C4-2B (cell line): Measurements from ENCODE around the gene SMCO4.
"Not testable (repeated sequence)": the region's sequence is repeated elsewhere in the genome, so short reads cannot be mapped to it uniquely, and the experiment has no call there.

Source experiments
- H3K27ac ChIP-seq: fragments of 450-650 bp; 2 replicates; pipeline ENCODE4 v1.5.1; 2017
- CTCF ChIP-seq: fragments of 450-650 bp; conservative IDR thresholded peaks from 2 replicates; pipeline ENCODE4 v1.5.1; 2017; ENCODE audit warnings: mild to moderate bottlenecking
- ZFX ChIP-seq: fragments of 450-650 bp; IDR thresholded peaks from 2 replicates; pipeline ENCODE4 v1.6.1; 2017

The SMCO4 gene

GRCh38 chr11:93444617-93445073 lies 98.5 kb downstream of the SMCO4 start:
- no peak overlapping the region for H3K27ac ChIP-seq
- TF ChIP-seq ZFX (no peak), CTCF (no peak)

- not testable (repeated sequence) for H3K27ac ChIP-seq
Observed at GRCh38 chr11:93443232-93443631, 100.0 kb downstream of the SMCO4 start.

DNA sequence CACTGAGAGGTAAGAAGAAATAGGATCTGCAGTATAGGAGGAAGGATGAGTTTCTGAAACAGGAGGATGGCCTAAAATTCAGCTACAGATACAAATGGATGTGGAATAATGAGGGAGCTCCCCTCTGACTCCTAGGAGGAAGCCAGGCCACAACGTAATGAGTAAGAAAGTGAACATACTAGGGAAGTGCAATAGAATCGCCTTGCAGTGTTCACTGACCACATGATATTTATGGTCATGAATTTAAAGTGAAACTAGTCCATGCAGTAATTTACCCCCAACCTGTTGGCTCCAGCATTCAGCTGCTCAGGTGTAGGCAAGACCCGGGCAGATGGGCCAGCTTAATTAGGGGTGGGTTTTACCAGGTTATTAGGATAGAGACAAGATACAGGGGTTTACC lies 110.9 kb downstream of the SMCO4 start:
- TF ChIP-seq ZFX (no peak), CTCF (no peak)
- no peak overlapping the region for H3K27ac ChIP-seq
